Astrocyte of the hippocampus (primary cell): ENCODE data around the gene HACD2.
A peak's percentile ranks its signal among the peaks of the same experiment; 100 is the strongest.
"Not testable (repeated sequence)": the region's sequence is repeated elsewhere in the genome, so short reads cannot be mapped to it uniquely, and the experiment has no call there.

Experiments used
- DNase-seq: peaks from one replicate; pipeline ENCODE4 v3.0.0; 2011; ENCODE audit warnings: low read depth, low spot score

Gene HACD2

GRCh38 chr3:123525433-123525832 lies 59.4 kb downstream of the HACD2 start:
- no peak for DNase-seq

- no peak for DNase-seq
Measured at GRCh38 chr3:123524981-123525380, 59.9 kb downstream of the HACD2 start.

GRCh38 chr3:123523023-123523412 lies 61.8 kb downstream of the HACD2 start:
- no peak for DNase-seq

GRCh38 chr3:123522320-123523022 lies 62.4 kb downstream of the HACD2 start:
- no peak for DNase-seq

GRCh38 chr3:123521179-123521969 lies 63.5 kb downstream of the HACD2 start:
- DNase-seq: peak; percentile 51

GRCh38 chr3:123520656-123521055 lies 64.2 kb downstream of the HACD2 start:
- DNase-seq: no peak

- DNase-seq: no peak
Measured at GRCh38 chr3:123518892-123519485, 65.9 kb downstream of the HACD2 start.

- DNase-seq: no peak
Measured at GRCh38 chr3:123511726-123512125, 73.1 kb downstream of the HACD2 start.

- no peak for DNase-seq
Measured at GRCh38 chr3:123511084-123511483, 73.8 kb downstream of the HACD2 start.

GRCh38 chr3:123508178-123508577 lies 76.7 kb downstream of the HACD2 start:
- no peak for DNase-seq

GRCh38 chr3:123505820-123506219 lies 79.0 kb downstream of the HACD2 start:
- no peak for DNase-seq

GRCh38 chr3:123503203-123503602 lies 81.7 kb downstream of the HACD2 start:
- DNase-seq: no peak

GRCh38 chr3:123499322-123499721 lies 85.5 kb downstream of the HACD2 start:
- peak; percentile 47 for DNase-seq

GRCh38 chr3:123498761-123499160 lies 86.1 kb downstream of the HACD2 start:
- DNase-seq: no peak

- DNase-seq: no peak
Measured at GRCh38 chr3:123493912-123494311, 90.9 kb downstream of the HACD2 start.

GRCh38 chr3:123491966-123492587 lies 92.8 kb downstream of the HACD2 start:
- DNase-seq: no peak

- peak; percentile 75 for DNase-seq
Measured at GRCh38 chr3:123489400-123490004, 95.4 kb downstream of the HACD2 start.

GRCh38 chr3:123488645-123489347 lies 96.1 kb downstream of the HACD2 start:
- no peak for DNase-seq

- DNase-seq: not testable (repeated sequence)
Measured at GRCh38 chr3:123487063-123487462, 97.8 kb downstream of the HACD2 start.

GRCh38 chr3:123486460-123486859 lies 98.4 kb downstream of the HACD2 start:
- DNase-seq: no peak

GRCh38 chr3:123485551-123485950 lies 99.3 kb downstream of the HACD2 start:
- DNase-seq: no peak
